AG09319 (cell line): ENCODE data around the gene FIZ1.

Experiments used
- DNase-seq: peaks from one replicate; pipeline ENCODE4 v3.0.0-alpha.2; 2010; ENCODE audit warnings: low read depth; ENCODE audit errors: extremely low read depth
- CTCF ChIP-seq: IDR thresholded peaks from 2 replicates; pipeline ENCODE4 v1.5.1; 2011; ENCODE audit warnings: low read depth, mild to moderate bottlenecking, inconsistent platforms, low read length, moderate library complexity

The FIZ1 gene

GRCh38 chr19:55602104-55603001 is 3.0 kb upstream of the FIZ1 start:
- DNase-seq = no peak
- TF ChIP-seq CTCF = no peak

- TF ChIP-seq CTCF = no peak
- no peak for DNase-seq
These were observed 1.8 kb upstream of the FIZ1 start for GRCh38 chr19:55601084-55601483.

- DNase-seq = no peak
- no peak for TF ChIP-seq CTCF
These were observed 1.3 kb upstream of the FIZ1 start for GRCh38 chr19:55600662-55601028.

- no peak for TF ChIP-seq CTCF
- peak; percentile 56 for DNase-seq
These were observed 735 bp upstream of the FIZ1 start, which contains the start of gene ZNF524 for GRCh38 chr19:55599842-55600661. Gene ZNF524, plus strand, starts transcription at chr19:55600288. Its CDS starts 1,825 bp downstream, at chr19:55602113.

GRCh38 chr19:55598719-55599467 is 424 bp downstream of the FIZ1 start:
- TF ChIP-seq CTCF = no peak
- DNase-seq = peak; percentile 90

GRCh38 chr19:55598034-55598433 is 1.3 kb downstream of the FIZ1 start:
- DNase-seq = no peak
- TF ChIP-seq CTCF = no peak
